Globus pallidus (tissue), 1 donor: ENCODE data around the gene GSTK1.
A peak's percentile ranks its signal among the peaks of the same experiment; 100 is the strongest.
"Not testable (repeated sequence)": the region's sequence is repeated elsewhere in the genome, so short reads cannot be mapped to it uniquely, and the experiment has no call there.

Experiments used
- DNase-seq: peaks from one replicate; pipeline ENCODE4 v3.0.0-alpha.2; 2015; ENCODE audit warnings: low spot score

The GSTK1 gene

DNA sequence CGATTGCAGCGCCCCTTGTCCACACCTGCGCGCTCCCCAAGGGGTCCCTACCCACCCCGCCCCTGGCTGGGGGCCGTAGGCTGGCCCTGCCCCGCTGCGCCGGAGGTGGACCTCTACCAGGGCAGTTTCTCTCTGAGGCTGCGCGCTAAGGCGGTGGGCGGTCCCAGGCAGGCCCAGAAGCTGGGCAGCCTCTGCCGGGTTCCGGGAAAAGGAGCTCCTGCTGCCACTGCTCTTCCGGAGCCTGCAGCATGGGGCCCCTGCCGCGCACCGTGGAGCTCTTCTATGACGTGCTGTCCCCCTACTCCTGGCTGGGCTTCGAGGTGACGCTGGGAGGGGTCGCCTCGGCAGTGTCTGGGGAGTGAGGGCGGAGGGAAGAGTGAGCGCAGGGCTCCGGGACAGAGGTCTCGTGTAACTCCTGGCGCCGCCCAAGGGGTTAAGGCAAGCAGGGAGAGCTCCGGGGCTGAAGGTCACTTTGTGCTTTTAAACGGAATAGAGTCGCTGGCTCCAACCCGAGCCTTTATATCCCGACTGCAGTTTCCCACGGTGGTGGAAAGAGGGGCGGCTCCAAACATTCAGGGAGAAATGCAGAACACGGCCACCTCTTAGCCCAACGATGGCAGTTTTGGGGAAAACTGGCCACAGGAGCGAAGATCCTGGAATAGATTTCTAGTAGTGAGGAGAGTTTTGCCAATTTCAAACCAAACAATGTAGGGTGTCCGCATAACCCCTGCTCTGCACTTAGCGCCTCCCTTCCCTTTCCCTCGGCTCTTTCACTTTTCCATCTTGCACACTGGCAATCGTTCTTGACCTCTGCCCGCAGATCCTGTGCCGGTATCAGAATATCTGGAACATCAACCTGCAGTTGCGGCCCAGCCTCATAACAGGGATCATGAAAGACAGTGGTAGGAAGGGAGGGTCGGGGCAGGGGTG, at the start of gene GSTK1:
GSTK1 (plus strand) TSS at position 176 of the 930 bp plus-strand sequence; CDS start at position 249, 73 bp downstream.
- DNase-seq, result peak; percentile 81

DNA sequence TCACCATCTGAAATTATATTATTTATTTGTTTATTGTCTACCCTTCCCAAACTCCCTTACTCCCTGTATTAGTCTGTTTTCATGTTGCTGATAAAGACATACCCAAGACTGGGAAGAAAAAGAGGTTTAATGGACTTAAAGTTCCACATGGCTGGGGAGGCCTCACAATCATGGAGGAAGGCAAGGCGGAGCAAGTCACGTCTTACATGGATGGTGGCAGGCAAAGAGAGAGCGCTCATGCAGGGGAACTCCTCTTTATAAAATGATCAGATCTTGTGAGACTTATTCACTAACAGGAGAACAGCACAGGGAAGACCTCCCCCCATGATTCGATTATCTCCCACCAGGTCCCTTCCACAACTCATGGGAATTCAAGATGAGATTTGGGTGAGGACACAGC, 49.8 kb upstream of the GSTK1 start:
- DNase-seq, result not testable (repeated sequence)

DNA sequence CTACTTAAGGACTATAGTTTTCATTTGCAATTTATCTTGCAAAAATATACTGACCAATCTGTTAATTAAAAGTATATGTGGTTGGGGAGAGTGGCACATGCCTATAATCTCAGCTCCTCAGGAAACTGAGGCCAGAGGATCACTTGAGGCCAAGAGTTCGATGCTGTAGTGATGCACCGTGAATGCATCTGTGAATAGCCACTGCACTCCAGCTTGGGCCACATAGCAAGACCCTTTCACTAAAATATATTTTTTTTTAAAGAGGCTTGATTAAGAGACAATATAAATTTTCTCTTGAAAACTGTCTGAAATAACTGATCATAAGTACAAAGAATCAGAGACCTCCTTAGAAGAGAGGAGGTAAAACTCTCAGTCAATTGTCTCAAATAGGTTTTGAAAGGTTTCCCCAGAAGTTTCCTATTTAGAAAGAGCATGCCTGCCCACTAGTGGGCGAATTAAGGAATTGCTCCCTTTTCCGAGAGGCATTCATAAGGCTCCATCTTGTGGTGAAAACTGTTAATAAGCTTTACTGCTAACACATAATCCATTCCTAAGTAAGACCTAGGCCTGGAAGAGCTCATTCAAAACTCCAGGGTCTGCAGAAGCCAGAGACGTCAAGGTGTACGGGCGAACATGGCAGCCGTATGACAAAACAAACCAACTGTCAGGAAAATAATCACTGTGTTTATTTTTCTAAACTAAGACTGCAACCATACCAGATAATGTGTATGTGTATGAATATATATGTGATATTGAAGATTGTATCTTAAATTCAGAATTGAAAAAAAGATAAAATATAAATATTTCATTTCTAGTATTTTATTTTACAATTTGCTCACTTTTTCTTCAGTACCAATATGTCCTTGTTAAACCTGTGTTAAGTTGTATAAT, 48.2 kb upstream of the GSTK1 start:
- peak; percentile 84 for DNase-seq

DNA sequence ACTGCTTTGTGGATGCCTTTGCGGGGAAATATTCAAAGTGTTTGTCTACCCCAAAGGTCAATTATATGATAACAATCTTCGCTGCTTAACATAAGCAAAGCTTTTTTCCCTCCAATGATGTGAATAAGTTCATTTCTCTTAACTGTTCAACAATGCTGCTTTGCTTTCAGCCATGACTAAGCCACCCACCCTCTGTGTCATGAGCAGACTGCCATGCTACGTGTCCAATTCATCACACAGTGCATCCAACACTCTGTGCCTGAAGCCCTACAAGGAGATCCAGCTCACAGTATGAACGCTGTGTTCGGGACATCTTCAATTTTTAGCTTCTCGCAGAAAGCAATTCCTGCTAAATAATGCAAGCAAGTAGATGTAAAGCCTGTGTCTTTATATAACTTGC, 47.1 kb upstream of the GSTK1 start:
- DNase-seq, result no peak

DNA sequence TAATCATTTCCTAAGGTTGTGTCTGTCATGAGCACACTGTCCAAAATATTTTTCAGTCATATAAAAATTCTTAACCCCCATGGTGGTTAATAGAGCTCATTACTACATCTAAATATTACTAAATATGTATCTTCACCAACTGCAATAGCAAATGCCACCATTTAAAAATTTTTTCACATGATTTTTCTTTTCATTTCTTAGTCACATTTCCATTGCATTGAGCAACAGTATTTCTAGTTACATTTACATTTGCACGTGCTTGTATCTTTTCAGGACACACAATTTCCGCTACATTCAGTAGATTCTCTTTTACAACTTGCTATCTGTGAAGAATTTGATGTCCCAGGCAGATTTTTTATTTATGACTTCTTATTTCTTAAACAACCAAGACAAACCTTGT, 46.6 kb upstream of the GSTK1 start:
- DNase-seq, result no peak

DNA sequence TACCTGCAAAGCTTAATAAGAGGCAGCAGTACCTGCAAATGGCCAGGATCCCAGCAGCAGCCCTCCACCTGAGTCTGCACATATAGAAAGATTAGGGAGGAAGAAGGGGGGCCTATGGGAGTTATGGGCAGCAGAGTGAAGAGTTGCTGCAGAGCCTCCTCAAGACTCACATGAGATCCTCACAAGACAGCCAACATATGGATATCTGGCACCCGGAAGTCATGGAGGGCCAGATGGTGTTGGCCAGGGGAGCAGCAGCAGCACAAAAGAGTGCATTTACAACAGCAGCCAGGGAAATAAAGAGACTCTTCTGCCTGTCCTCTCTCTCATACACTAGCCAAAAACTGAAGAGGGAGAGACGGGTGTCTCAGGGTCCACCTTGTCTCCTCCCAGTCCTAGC, 45.4 kb upstream of the GSTK1 start:
- no peak for DNase-seq

DNA sequence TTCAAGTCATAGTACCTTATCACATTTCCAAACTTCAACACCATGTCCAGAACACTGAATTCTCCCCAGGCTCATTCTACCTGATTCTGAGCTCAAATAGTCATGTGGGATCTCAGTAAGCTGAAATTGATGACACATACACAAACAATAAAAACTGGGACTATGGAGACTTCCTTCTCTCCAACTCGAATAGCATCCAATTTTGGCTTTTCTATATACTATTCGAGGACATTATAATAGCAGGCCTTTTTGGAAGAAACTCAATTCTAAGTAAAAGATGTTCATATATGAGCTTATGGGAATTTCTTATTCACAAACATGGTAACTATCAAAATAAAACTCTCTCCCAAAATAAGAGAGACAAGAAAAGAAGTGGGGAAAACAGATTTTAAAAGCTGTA, 42.0 kb upstream of the GSTK1 start:
- no peak for DNase-seq

DNA sequence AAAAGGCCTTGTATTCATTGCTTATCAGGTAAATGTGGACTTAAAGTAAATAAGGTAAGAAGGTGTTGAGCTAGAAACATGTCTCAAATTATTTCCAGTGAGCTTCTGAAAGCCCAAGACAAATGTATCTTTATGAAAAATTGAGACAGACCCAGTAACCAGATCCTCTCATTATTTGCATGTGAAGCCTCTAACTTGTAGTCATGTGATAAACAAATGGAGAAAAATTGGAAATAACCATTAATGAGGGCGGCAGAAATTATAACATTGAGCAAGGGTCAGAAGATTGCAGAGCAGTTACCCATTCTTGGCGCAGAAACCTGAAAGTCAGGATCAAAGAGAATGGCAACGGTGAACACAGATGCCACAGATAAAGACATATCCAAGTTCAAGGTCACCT, 41.5 kb upstream of the GSTK1 start, which contains the start of gene TAS2R40:
TAS2R40 (plus strand) TSS at position 301 of the 400 bp plus-strand sequence; CDS start at position 343, 42 bp downstream.
- DNase-seq, result no peak

DNA sequence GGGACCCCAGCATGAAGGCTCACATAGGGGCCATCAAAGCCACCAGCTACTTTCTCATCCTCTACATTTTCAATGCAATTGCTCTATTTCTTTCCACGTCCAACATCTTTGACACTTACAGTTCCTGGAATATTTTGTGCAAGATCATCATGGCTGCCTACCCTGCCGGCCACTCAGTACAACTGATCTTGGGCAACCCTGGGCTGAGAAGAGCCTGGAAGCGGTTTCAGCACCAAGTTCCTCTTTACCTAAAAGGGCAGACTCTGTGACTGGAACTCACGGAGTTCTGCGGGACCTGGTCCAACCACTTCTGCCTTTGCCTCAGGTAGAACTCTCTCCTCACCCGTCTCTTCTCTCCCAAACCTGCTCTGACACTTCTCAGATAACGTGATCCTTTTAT, 40.5 kb upstream of the GSTK1 start:
- DNase-seq, result no peak

DNA sequence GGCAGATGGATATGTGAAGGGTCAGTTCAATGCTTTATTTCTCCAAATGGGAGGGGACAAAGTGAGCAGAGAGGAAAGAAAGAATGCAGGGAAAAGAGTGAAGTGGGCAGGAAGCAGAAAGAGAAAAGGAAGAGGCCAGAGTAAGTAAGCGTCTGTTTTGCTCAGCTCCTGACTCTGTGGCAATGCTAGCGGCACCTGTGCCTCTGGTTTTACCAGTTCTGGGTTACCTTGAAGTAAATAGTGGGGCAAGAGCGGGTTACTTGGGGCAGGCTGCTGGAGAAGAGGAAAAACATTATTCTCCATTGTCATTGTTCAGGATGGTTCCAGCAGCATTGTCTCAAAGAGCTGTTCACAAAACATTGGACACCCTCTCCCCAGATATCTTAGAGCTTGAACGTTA, 39.5 kb upstream of the GSTK1 start:
- DNase-seq, result no peak

DNA sequence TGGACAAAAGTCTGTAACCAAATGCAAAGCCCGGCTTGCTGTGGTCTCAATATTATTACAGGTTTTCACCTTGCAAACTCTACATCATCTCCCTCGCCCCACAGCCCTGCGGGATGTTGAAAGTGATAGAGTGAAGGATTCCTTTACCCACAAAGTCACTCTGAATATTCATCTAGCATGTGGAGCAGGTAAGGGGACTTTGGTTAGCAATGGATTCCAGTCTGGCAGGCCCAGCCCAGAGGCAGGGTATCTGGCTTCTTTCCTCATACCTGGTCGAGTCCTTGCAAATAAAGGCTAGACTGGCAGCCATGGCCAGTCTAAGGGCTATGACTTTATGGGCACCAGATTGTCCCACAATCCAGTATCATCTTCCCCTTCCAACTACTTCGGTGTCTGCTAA, 38.2 kb upstream of the GSTK1 start:
- no peak for DNase-seq

DNA sequence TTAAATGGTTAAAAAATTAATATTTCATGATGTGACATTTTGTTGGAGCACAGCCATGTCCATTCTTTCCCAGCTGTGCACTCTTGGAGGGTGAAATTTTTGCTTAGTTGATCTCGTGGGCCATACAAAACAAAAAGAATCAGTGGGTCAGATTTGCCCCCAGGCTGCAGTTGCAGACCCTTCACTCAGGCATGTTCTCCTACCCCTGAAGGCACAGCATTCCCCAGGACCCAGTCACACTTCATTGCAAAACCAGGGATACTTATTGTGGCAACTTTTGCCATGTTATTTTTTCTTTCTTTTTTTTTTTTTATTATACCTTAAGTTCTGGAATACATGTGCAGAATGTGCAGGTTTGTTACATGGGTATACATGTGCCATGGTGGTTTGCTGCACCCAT, 35.4 kb upstream of the GSTK1 start:
- no peak for DNase-seq

DNA sequence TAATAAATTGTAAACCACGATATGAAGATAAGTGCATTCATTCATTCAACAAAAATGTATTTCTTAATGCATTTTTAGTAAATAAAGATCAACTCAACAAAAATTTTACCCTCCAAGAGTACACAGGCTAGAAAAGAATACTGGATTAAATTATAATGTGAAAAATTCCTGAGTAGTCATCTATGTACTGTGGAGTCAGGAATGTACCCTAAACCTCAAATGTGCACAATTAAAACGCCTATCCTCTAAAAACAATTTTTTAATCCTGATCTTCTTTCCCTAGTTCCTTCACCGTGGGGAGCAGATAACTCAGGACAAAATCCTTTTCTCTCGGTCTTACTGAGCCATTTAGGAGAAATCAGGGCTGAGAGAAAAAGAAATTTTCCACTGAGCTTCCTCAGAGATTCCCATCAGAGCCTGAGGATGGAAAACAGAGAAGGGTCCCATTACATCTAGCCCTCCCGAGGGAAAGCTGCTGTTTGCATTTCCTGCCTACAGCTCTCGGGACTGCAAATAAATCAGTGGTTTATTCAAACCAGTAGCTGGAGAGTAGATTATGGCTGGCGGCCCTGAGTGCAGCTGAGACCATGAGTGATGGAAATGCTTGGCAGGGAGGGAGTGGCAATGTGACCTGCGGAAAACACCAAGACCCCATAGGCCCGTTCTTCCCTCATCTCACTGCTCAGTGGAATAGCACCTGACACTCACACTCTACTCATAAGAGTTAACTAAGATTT, 34.0 kb upstream of the GSTK1 start:
- peak; percentile 41 for DNase-seq

DNA sequence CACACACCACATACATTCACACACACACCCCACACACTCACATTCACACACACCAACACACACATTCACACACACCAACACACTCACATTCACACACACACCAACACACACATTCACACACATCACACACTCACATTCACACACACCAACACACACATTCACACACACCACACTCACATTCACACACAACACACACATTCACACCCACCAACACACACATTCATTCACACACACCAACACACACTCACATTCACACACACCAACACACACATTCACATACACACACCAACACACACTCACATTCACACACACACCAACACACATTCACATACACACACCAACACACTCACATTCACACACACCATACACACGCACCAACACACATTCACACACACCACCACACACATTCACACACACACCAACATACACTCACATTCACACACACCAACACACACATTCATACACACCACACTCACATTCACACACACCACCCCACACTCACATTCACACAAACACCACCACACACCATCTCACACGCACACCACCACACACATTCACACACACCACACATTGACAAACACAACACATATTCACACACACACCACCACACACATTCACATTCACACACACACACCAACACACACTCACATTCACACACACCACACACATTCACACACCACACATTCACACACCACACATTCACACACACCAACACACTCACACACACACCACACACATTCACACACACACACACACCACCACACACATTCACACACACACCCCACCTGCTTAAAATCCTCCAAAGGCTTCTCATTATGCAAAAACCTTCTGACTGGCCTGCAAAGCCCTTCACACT, 32.4 kb upstream of the GSTK1 start:
- no peak for DNase-seq

DNA sequence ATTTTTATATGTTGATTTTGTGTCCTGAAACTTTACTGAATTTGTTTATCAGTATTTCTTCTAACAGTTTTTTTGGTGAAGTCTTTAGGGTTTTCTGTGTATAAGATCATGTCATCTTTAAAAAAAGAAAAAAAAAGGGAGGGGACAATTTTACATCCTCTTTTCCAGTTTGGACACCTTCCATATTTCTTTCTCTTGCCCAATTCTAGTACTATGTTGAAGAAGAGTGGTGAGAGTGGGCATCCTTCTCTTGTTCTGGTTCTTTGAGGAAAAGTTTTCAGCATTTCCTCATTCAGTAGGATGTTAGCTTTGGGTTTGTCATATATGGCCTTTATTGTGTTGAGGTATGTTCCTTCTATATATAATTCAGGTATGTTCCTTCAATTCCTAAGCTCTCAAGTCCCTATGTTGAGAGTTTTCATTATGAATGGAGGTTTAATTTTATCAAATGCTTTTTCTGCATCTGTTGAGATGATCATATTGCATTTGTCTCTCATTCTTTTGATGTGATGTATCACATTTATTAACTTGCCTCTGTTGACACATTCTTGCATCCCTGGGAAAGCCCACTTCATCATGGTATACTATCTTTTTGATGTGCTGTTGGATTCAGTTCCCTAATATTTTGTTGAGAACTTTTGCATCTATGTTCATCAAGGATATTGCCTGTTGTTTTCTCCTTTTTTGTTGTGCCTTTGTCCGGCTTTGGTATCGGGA, 29.3 kb upstream of the GSTK1 start:
- no peak for DNase-seq

DNA sequence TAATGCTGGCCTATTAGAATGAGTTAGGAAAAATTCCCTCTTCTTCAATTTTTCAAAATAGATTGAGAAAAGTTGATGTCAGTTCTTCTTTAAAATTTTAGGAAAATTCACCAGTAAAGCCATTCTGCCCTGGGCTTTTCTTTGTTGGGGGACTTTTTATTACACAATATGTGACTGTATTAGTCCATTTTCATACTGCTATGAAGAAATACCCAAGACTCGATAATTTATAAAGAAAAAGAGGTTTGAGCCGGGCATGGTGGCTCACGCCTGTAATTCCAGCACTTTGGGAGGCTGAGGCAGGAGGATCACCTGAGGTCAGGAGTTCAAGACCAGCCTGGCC, 28.7 kb upstream of the GSTK1 start:
- no peak for DNase-seq

DNA sequence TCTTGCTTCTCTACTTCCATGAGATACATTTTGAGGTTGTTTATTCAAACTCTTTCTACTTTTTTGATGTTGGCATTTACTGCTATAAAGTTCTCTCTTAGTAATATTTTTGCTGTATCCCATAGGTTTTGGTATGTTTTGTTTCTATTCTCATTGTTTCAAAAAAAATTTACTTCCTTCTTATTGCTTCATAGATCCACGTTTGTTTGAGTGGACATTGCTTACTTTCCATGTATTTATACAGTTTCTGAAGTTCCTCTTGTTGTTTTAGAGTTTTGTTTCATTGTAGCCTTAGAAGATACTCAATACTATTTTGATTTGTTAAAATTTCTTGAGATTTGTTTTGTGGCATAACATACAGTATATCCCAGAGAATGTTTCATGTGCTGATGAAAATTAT, 27.7 kb upstream of the GSTK1 start:
- DNase-seq, result no peak

DNA sequence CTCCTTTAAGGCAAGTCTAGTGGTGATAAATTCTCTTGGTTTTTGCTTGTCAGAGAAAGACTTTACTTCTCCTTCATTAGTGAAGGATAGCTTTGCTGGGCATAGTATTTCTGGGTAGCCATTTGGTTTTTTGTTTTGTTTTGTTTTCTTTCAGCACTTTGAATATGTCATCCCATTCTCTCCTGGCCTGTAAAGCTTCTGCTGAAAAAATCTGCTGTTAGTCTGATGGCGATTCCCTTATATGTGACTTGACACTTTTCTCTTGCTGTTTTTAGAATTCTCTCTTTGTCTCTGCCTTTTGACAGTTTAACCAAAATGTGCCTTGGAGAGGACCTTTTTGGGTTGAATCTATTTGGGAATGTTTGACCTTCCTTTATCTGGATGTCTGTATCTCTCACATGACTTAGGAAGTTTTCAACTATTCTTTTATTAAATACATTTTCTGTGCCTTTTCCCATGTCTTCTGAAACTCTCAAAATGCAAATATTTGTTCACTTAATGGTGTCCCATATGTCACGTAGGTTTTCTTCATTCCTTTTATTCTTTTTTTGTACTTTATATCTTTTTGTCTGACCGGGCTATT, 26.7 kb upstream of the GSTK1 start:
- DNase-seq, result no peak

DNA sequence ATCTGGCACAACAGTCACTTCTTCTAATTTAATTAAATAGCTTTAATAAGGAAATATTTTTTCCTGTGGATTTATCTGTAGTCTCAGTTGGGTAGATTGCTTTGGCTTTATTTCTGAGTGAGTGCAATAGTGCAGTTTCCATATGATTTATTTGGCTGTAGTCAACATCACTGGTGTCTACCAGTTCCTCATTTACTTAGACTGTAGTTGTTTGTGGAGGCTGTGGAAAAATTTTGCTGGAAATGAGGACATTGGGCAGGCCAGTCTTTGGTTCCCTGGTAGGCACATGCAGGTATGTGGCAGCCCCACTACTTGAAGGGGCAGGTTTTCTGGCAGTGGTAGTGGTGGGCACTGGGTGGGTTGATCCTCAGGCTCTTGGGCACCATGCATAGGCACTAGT, 25.9 kb upstream of the GSTK1 start:
- DNase-seq, result no peak

DNA sequence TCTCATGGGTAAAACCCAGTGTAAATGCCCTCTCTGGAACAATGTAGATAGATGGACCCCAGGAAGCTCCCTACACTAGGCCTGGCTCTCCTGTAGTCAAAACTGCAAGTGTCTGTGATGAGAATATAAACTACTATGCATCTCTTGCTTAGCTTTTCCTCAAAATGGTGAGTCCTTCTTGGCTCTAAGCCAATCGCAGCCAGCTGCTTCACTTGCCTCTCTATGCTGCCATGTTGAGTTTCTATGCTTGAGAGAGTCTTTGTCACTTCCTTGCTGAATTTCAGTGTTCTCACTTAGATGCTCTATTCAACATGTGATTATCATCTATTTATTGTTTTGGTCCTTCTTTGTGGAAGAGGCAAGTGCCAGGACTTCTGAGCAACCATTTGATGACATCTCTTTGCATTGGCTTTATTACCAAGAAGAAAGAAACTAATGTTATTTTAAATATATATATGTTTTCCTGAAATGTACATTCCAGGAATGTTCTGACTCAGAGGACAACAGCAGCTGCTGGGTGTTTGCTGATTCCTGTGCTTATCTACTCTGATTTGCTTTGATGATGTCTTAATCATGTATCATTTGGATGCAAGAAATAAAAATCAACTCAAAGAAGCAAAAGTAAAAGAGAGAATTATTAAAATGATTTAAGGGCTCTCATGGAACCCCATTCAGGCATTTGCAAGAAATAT, 24.8 kb upstream of the GSTK1 start:
- DNase-seq, result no peak
